Endothelial cell (in vitro differentiated cells): Measurements from ENCODE around the gene SLFN14. TPM values are rescaled to one million over a fixed set of nuclear protein-coding genes. Genes with fewer than 3 reads are reported as not detected.
A peak's percentile ranks its signal among the peaks of the same experiment; 100 is the strongest.

Source experiments
- DNase-seq: peaks from one replicate; pipeline ENCODE4 v3.0.0; 2021; ENCODE audit warnings: low spot score
- H3K27ac Mint-ChIP-seq: one replicate; pipeline ENCODE4 v1.8.0; 2021; ENCODE audit warnings: mixed read lengths, inconsistent platforms; ENCODE audit not compliant: unreplicated experiment
- H3K27me3 Mint-ChIP-seq: one replicate; pipeline ENCODE4 v1.8.0; 2021; ENCODE audit warnings: mild to moderate bottlenecking, moderate library complexity, mixed read lengths, inconsistent platforms; ENCODE audit not compliant: unreplicated experiment
- H3K36me3 Mint-ChIP-seq: one replicate; pipeline ENCODE4 v1.8.0; 2021; ENCODE audit warnings: mild to moderate bottlenecking, low read depth, mixed read lengths, inconsistent platforms; ENCODE audit not compliant: unreplicated experiment
- H3K4me1 Mint-ChIP-seq: one replicate; pipeline ENCODE4 v1.8.0; 2021; ENCODE audit warnings: mild to moderate bottlenecking, mixed read lengths, inconsistent platforms; ENCODE audit not compliant: unreplicated experiment
- H3K4me3 Mint-ChIP-seq: one replicate; pipeline ENCODE4 v1.8.0; 2021; ENCODE audit warnings: mild to moderate bottlenecking, mixed read lengths, inconsistent platforms; ENCODE audit not compliant: unreplicated experiment
- H3K9me3 Mint-ChIP-seq: one replicate; pipeline ENCODE4 v1.8.0; 2021; ENCODE audit warnings: mixed read lengths, inconsistent platforms; ENCODE audit not compliant: unreplicated experiment
- total RNA-seq: library from RNA; stranded (reverse); fragmentation: NEBNext Ultra II Directional; extraction: Animal tissue kit (Norgen Biotek cat#: 25700); gene quantifications from one replicate; pipeline ENCODE4 v1.2.1, GENCODE V29; 2021; ENCODE audit not compliant: unreplicated experiment
- TF ChIP-seq, protein P1 (sequence below): fragments of 200-600 bp; sonication (generic); IDR thresholded peaks from one replicate; pipeline ENCODE4 v1.5.0; 2021; ENCODE audit warnings: antibody characterized with exemption; ENCODE audit not compliant: unreplicated experiment

The SLFN14 gene
- total RNA-seq, 1 donor from 2014 or later = 0.95 TPM

DNA sequence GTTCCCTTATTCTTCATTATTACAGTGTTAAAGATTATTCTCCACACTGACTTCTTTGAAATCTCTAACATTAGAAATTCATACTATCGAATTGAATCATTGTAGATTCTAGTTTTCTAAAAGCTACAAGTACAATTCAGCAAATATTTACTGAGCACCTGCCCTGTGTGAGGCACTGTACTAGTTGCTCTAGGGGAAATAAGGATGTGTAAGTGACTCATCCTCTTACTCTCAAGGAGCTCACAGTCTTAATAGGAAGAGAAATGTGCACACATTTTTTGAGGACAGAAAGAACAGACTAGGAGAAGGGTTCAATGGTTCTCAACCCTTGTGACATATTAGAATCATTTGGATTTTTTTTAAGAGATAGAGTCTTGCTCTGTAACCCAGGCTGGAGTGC is 15.5 kb downstream of the SLFN14 start:
- H3K9me3 Mint-ChIP-seq = no peaks in the 10 kb centered on the region
- no peak overlapping the region for H3K27ac Mint-ChIP-seq
- no peak for DNase-seq
- H3K27me3 Mint-ChIP-seq = peaks cover 4% of the 10 kb centered on the region
- H3K36me3 Mint-ChIP-seq = no peaks in the 10 kb centered on the region
- TF ChIP-seq, protein P1, sequence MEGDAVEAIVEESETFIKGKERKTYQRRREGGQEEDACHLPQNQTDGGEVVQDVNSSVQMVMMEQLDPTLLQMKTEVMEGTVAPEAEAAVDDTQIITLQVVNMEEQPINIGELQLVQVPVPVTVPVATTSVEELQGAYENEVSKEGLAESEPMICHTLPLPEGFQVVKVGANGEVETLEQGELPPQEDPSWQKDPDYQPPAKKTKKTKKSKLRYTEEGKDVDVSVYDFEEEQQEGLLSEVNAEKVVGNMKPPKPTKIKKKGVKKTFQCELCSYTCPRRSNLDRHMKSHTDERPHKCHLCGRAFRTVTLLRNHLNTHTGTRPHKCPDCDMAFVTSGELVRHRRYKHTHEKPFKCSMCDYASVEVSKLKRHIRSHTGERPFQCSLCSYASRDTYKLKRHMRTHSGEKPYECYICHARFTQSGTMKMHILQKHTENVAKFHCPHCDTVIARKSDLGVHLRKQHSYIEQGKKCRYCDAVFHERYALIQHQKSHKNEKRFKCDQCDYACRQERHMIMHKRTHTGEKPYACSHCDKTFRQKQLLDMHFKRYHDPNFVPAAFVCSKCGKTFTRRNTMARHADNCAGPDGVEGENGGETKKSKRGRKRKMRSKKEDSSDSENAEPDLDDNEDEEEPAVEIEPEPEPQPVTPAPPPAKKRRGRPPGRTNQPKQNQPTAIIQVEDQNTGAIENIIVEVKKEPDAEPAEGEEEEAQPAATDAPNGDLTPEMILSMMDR = no peak
- peaks cover 18% of the 10 kb centered on the region for H3K4me1 Mint-ChIP-seq
- H3K4me3 Mint-ChIP-seq = no peak overlapping the region

DNA sequence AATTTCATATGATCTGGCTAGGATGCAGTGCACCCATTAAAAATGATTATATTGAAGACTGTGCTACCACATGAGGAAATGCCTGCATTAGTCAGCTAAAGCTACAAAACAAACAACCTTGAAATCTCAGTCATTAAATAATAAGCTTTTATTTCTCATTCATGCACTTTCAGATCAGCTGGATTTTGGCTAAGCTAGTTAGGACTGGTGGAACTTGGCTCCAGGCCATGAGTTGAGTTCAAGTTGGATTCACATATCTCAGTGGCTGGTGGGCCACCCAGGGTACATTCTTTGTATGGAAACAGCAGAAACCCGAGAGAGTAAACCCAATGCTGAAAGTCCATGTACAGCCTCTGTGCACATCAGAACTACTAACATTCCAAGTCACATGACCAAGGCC is 16.8 kb downstream of the SLFN14 start:
- no peak for DNase-seq

DNA sequence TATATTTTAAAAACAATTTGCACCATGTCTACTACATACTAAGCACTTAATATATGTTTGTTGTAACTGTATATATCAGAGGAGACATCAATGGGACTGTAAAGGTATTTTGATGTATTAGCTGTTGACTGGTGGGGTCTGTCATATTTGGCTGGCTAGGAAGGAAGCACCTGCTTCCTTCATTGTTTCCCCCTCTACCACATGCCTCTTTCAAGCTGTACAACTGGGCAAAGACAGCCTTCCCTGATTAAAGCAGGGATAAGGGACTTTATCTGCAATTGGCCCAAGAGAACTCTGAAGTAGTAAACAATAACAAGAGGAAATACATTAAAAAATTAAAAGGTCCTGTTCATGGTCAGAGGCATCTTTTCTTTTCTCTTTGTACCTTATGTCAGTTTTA is 17.6 kb downstream of the SLFN14 start:
- Mint-ChIP-seq H3K4me3 (no peak overlapping the region), H3K9me3 (no peaks in the 10 kb centered on the region), H3K27ac (peak overlapping the region; percentile 88), H3K4me1 (peaks cover 18% of the 10 kb centered on the region), H3K36me3 (no peaks in the 10 kb centered on the region), H3K27me3 (no peaks in the 10 kb centered on the region)
- no peak for DNase-seq
- TF ChIP-seq, protein P1 = no peak

More for the DNA sequence above, 16.8 kb downstream of the SLFN14 start:
- Mint-ChIP-seq H3K27me3 (no peaks in the 10 kb centered on the region), H3K36me3 (no peaks in the 10 kb centered on the region), H3K27ac (no peak overlapping the region), H3K4me1 (peaks cover 18% of the 10 kb centered on the region), H3K9me3 (no peaks in the 10 kb centered on the region), H3K4me3 (no peak overlapping the region)
- TF ChIP-seq, protein P1 = no peak

DNA sequence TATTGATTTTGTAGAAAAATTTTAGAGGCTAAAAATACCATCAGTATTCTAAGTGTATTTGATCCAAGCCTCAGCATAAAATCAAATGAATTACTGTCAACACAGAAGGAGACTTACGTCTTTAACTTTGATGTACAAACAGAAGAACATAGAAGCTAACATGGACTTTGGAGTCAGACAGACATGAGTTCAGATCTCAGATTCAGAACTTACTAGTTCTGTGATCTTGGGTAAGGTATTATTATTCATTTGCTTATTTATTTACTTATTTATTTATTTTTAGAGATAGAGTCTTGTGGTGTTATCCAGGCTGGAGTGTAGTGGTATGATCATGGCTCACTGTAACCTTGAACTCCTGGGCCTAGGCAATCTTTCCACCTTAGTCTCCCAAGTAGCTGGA is 19.2 kb downstream of the SLFN14 start:
- peaks cover 18% of the 10 kb centered on the region for H3K4me1 Mint-ChIP-seq
- TF ChIP-seq, protein P1 = no peak
- H3K9me3 Mint-ChIP-seq = no peaks in the 10 kb centered on the region
- H3K27me3 Mint-ChIP-seq = no peaks in the 10 kb centered on the region
- DNase-seq = no peak
- no peaks in the 10 kb centered on the region for H3K36me3 Mint-ChIP-seq
- H3K27ac Mint-ChIP-seq = no peak overlapping the region
- no peak overlapping the region for H3K4me3 Mint-ChIP-seq

DNA sequence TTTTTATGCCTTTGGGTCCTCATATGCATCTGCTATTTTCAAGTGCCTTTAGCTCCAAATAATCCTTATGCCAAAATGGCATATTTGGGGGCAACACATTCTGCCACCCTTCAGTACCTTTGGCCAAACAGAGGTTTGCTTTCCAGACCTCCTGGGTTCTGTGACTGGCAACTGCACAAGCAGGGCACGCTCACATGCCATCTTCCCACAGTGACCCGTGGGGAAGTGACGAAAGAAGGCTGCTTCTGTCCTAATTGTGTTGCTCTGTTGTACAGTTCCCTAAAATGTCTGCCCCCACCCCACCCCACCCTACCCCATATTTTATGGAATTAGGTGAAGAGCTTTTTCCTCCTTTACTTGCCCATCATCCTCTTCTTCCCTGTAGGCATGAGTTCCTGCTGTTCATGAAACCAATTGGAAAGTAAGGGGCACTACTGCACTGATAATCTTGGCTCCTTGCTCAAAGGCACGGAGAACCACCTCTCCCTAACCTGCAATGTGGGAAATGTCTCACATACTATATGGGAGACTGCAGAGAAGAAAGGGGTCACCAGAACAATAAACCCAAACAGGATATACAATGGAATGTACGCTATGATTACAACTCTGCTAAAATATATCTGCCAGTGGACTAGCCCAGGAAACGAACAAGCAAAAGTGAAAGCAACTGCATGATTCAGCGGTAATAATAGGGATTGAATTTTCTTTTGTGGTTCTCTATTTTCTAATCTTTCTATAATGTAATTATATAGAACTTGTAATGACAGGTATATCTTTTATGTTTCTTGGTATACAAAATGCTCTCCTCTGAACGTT is 19.8 kb downstream of the SLFN14 start:
- Mint-ChIP-seq H3K27me3 (no peaks in the 10 kb centered on the region), H3K4me1 (peaks cover 18% of the 10 kb centered on the region), H3K9me3 (no peaks in the 10 kb centered on the region), H3K4me3 (no peak overlapping the region), H3K36me3 (no peaks in the 10 kb centered on the region), H3K27ac (peak overlapping the region; percentile 19)
- DNase-seq = no peak
- TF ChIP-seq, protein P1 = no peak
